IPS-NIHi7 (cell line): Measurements from ENCODE around the gene CATSPER4.
A peak's percentile ranks its signal among the peaks of the same experiment; 100 is the strongest.

Experiments used
- DNase-seq: peaks from one replicate; pipeline ENCODE4 v3.0.0; 2012; ENCODE audit warnings: mixed read lengths; ENCODE audit errors: extremely low spot score

Gene CATSPER4

DNA sequence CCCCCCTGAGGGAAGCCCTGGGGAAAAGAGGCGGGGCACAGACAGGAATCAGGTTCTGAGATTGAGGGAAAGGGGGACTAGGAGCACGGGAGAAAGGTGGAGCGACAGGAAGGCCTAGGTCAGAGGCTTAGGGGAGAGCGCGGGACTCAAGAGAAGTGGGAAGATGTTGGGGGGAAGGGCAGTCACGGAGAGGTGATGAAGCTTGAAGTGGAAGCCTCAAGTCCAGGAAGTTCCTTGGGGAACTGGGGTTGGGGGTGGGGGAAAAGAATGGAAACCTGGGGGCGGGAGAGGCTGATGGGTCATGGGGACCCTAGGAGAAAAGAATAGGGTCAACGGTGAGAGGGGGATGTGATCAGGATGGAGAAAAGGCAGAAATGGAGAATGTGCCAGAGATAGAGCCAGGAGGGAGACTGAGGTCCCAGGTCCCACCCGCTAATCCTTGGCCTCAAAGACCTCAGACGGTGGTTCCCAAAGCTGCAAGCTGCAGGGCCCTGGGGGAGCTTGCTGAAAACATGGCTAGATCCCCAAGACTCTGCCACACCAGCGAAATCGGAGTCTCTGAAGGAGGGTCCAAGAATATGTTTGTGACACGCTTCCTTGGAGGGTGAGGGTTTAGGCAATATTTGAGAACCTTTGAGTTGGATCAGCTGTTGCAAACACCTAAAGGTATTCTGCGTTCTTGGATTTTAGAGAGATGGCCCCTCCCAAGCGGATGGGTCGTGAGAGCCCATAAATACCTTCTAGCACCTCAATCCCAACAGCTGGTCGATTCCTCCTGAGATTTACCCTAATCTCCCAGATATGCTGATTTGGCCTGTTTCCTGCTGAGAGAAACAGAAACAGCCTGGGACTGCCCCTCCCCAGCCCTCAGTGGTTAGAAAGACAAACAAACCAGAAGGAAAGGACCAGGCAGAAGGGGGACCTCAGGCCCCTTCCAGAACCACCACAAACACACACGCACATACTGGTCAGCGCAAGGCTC, 25.2 kb upstream of the CATSPER4 start:
- DNase-seq: no peak

- DNase-seq: no peak
Observed at GRCh38 chr1:26166719-26167281, 23.6 kb upstream of the CATSPER4 start.

- no peak for DNase-seq
Observed at GRCh38 chr1:26168410-26169197, 21.8 kb upstream of the CATSPER4 start, which contains the start of gene C1orf232. TSS of gene C1orf232 (minus strand) at chr1:26168963. CDS start at chr1:26168499, 464 bp downstream.

GRCh38 chr1:26169198-26169554, 21.2 kb upstream of the CATSPER4 start:
- DNase-seq: no peak

GRCh38 chr1:26169669-26170471, 20.5 kb upstream of the CATSPER4 start, which contains the start of gene ZNF593:
TSS of gene ZNF593 (plus strand) at chr1:26169908. CDS start at chr1:26169984, 76 bp downstream.
- peak; percentile 97 for DNase-seq

DNA sequence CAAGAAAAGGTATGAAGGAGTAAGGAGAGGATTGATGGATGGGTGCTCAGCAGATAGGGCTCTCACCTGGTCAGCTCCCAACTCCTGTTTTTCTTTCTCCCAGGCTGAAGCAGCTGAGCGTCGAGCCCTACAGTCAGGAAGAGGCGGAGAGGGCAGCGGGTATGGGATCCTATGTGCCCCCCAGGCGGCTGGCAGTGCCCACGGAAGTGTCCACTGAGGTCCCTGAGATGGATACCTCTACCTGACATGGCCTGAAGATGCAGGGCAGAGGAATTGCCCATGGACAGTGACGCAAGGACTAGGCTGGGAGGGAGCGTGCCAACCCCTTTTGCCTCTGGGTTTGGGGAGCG, 20.0 kb upstream of the CATSPER4 start:
- DNase-seq: no peak

DNA sequence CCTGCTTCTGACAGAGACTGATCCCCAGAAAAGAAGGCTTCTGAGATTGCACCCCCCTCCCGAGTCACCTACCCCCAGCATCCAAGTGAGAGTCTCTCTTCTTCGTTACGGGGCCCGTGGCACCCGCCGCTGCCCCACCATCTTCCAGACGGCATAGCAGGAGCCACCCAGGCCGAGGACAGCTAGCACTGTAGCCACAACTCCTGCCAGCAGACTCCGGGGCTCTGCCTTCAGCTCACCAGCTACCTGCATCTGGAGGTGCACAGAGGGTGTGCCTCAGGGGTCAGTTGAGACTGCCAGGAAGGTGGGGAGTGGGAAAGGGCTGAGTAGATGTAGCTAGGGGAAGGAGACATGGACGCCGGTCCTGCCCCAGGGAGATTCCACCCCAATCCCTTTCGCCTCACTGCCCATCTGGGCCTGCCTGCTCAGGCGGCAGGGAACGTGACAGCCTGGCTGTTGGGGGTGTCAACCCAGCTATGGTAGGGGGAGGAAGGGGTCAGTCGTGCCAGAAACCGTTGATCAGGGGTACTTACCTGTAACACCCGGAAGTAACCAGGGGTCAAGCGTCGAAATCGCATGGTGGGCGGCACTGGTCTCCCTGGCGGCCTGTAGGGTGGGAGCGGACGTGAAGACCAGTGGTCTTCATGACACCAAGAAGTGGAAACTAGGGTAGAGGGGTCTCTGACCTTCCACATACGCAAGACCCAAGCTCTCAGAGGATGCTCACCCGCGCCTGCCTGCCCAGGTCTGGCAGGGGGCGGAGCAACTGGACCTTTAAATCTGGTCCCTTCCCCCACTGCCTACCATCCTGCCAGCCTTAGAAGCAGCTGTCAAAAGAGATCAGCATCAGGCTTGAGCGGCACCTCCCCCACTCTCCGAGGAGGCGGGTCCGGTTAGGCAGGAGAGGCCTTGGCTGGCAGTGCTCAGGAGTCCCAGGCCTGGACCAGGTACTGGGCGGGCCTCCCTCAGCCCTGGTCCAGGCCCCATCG, 19.0 kb upstream of the CATSPER4 start, which contains the start of gene ZNF593OS:
Gene ZNF593OS (minus strand): TSS at position 749 of the 989 bp plus-strand sequence. CDS start 171 bp downstream, at position 578.
- DNase-seq: no peak

DNA sequence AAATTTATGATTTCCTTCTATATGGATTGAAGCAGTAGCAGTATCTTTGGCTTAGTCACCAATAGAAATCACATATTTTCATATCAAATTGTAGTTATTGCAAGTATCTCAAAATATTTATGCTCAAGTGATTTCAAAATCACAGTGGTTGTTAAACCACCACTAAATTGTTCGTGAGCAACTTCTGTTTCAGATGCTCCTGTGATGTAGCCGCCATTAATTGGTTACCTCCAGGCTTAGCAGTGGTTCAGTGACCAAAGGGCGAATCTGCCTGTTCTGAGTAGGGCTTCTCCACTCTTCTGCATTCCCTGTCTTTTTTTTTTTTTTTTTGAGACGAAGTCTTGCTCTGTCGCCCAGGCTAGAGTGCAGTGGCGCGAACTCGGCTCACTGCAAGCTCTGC, 15.1 kb upstream of the CATSPER4 start:
- DNase-seq: no peak

GRCh38 chr1:26177182-26177684, 13.2 kb upstream of the CATSPER4 start, which contains the start of gene CNKSR1:
TSS of gene CNKSR1 (plus strand) at chr1:26177491. CDS start at chr1:26177548, 57 bp downstream.
- peak; percentile 96 for DNase-seq

- DNase-seq: no peak
Observed at GRCh38 chr1:26180010-26180506, 10.3 kb upstream of the CATSPER4 start.

- DNase-seq: no peak
Observed at GRCh38 chr1:26181586-26182382, 8.6 kb upstream of the CATSPER4 start.

DNA sequence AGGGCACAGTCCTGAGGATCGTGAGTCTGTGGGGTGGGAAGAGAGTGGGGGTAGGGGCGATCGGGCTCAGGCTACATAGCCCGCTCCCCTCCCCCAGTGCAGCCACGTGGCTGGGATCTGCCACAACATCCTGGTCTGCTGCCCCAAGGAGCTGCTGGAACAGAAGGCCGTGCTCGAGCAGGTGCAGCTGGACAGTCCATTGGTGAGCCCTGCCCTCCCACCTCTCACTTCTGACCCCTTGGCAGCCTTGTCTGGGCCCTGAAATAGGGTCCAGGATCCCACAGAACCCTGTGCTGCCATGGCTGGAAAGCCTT, 8.1 kb upstream of the CATSPER4 start:
- DNase-seq: no peak

DNA sequence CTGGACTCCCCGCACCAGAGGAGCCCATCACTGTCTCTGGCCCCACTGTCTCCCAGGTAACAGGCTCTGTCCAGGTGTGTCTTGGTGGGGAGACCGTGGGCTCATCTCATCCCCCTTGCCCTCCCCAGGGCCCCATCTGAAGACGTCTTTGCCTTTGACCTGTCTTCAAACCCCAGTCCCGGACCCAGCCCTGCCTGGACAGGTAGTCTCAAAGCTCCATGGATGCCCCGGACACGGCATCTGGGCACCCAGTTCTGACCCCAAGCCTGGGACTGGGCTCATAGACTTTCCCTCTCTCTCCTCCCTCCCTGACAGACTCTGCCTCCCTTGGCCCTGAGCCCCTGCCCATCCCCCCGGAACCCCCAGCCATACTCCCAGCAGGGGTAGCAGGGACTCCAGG, 6.3 kb upstream of the CATSPER4 start:
- DNase-seq: no peak

DNA sequence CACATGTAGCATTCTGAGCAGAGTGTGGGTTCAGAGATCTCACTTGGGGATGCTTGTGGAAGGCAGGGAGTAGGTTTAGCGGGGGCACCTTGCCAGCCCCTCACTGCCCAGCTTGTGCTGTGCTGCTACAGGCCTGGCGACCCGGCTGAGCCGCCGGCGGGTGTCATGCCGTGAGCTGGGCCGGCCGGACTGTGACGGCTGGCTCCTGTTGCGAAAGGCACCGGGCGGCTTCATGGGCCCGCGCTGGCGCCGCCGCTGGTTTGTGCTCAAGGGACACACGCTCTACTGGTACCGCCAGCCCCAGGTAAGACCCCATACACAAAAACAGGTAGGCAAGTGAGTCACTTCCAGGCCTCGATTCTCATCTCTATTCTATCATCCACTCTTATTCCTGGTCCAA, 5.5 kb upstream of the CATSPER4 start:
- no peak for DNase-seq

DNA sequence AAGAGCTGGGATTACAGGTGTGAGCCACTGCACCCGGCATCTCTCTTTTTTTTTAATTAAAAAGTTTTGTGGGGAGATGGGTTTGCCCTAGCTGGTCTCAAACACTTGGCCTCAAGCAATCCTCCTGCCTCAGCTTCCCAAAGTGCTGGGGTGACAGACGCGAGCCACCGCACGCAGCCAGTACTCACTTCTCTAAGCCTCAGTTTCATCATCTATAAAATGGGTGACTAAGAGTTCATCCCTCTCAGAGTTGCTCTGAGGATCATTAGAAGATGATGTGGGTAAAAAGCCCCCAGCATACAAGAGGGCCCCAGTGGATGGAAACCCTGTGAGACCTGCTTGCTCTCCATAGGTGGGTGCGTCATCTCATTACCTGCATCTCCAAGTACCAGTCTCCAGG, 2.5 kb upstream of the CATSPER4 start:
- DNase-seq: no peak

- no peak for DNase-seq
Observed at GRCh38 chr1:26188477-26188876, 1.9 kb upstream of the CATSPER4 start.

GRCh38 chr1:26189331-26189730, 1.1 kb upstream of the CATSPER4 start:
- no peak for DNase-seq

DNA sequence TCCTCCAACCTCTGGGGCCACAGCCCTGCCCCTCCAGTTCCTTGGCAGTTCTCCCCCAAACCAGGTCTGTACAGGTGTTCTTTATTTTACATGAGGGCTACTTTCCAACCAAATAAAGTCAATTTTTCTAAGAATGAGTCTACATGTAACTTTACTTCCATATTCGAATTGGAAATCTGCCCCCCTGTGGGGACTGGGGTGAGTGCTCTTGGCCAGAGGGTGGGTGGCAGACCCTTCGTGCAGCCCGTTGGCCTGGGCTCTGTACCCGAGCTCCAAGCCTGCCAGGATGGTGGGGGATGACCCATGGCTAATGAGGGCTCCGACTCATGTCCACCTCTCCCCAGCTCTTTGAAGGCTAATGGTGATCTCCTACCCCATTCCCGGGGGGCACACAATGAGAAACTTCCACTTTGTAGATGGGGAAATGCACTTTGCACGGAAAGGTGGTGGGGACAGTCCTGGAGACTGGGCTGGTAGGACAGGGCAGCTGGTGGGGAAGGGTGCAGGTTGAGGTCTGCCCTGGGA, 589 bp upstream of the CATSPER4 start:
- DNase-seq: no peak

GRCh38 chr1:26191739-26192138, 1.3 kb downstream of the CATSPER4 start:
- DNase-seq: no peak
